HG02885 (cell line): ENCODE results near the gene ZNF646.

Experiments used
- ATAC-seq: cut with Tn5 transposase; IDR thresholded peaks from one replicate; pipeline ENCODE4 v1.9.1; 2021; ENCODE audit warnings: mild to moderate bottlenecking; ENCODE audit not compliant: unreplicated experiment, poor library complexity

The ZNF646 gene

GRCh38 chr16:31125844-31126243 lies 51.6 kb downstream of the ZNF646 start:
- ATAC-seq = no peak

GRCh38 chr16:31127182-31127581 lies 53.0 kb downstream of the ZNF646 start:
- no peak for ATAC-seq

- ATAC-seq = no peak
Observed at GRCh38 chr16:31128711-31129567, 54.7 kb downstream of the ZNF646 start.

GRCh38 chr16:31129568-31130335 lies 55.5 kb downstream of the ZNF646 start:
- ATAC-seq = no peak

- ATAC-seq = no peak
Observed at GRCh38 chr16:31130336-31130891, 56.2 kb downstream of the ZNF646 start.

- ATAC-seq = no peak
Observed at GRCh38 chr16:31130899-31131298, 56.7 kb downstream of the ZNF646 start.

GRCh38 chr16:31131416-31131815 lies 57.2 kb downstream of the ZNF646 start:
- ATAC-seq = no peak

GRCh38 chr16:31131841-31132271 lies 57.6 kb downstream of the ZNF646 start:
- ATAC-seq = no peak

GRCh38 chr16:31132303-31132979 lies 58.2 kb downstream of the ZNF646 start:
- ATAC-seq = no peak

- ATAC-seq = no peak
Observed at GRCh38 chr16:31133046-31133501, 58.9 kb downstream of the ZNF646 start.
